GM21360 (cell line): Measurements from ENCODE around the gene TMCO1.
"Not testable (repeated sequence)": the region's sequence is repeated elsewhere in the genome, so short reads cannot be mapped to it uniquely, and the experiment has no call there.

Experiments used
- ATAC-seq: cut with Tn5 transposase; IDR thresholded peaks from one replicate; pipeline ENCODE4 v1.9.1; 2021; ENCODE audit warnings: mild to moderate bottlenecking, moderate library complexity; ENCODE audit not compliant: unreplicated experiment

The TMCO1 gene

DNA sequence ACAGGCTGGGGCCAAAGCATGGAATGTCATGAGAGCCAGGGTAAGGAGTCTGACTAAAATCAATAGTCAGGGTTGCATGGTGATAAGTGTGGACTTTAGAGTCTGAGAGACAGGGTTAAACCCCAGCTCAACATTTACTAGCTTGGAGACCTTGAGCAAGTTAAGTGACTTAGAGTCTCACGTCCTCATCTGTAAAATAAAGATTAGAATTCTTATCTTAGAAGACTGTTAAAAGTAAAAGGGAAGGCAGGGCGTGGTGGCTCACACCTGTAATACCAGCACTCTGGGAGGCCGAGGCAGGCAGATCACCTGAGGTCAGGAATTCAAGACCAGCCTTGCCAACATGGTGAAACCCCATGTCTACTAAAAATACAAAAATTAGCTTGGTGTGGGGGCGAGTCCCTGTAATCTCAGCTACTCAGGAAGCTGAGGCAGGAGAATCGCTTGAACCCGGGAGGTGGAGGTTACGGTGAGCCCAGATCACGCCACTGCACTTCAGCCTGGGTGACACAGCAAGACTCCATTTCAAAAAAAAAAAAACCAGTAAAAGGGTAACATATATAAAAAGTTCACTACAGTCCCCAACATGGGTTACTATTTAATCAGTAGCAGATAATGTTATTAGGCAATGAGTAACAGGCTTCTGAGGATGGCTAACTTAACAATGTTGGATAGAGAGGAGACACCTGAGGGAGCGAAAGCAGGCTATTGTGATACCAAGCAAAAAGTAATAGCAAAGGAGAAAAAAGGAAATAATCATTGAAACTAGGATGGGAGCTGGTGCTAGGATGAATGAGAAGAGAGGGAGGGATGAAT, 20.8 kb downstream of the TMCO1 start:
- ATAC-seq: no peak

- not testable (repeated sequence) for ATAC-seq
Measured at GRCh38 chr1:165744913-165745312, 23.8 kb downstream of the TMCO1 start.

DNA sequence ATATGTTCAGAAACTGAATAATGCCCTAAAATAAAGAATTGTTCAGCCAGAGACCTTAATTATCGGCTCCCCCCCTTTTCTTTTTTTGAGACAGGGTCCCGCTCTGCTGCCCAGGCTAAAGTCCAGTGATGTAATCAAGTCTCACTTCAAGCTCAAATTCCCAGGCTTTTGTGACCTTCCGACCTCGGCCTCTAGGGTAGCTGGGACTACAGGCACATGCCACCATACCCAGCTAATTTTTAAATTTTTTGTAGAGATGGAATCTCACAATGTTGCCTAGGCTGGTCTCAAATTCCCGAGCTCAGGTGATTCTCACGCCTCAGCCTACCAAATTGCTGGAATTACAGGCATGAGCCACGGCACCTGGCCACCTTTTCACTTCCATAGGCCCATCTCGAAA, 26.5 kb downstream of the TMCO1 start:
- no peak for ATAC-seq

- peak; percentile 96 for ATAC-seq
Measured at GRCh38 chr1:165738794-165739193, 29.9 kb downstream of the TMCO1 start.

DNA sequence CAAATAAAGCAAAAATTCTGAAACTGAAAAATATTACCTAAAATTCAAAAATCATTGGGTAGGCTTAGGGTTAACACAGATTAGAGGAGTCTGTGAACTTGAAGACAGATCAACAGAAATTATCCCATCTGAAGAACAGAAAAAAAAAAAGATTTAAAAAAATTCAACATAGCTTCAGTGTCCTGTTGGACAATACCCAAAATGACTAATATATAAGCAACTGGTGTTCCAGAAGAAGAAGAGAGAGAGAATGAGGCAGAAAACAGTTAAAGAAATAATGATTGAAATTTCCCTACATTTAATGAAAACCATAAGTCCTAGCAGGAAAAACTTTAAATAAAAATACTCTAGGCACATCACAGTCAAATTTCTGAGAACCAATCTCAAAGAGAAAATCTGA, 31.5 kb downstream of the TMCO1 start:
- no peak for ATAC-seq

- no peak for ATAC-seq
Measured at GRCh38 chr1:165734906-165735305, 33.8 kb downstream of the TMCO1 start.

DNA sequence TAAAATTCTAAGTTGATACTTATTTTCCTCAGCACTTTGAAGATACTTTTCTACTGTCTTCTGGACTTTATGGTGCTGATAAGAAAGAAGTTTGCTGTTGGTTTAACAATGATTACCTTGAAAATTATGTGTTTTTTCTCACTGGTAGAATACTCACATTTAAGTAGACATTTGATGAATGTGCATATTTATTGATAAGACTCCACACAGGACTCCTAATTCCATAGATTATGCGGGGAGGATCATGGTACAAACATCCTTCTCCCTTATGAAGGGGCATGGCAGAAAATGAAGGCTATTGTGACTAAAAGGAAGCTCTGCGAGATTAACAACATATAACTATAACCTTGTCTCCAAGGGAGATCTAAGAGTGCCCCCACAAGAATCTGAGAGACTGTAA, 41.8 kb downstream of the TMCO1 start:
- ATAC-seq: no peak

GRCh38 chr1:165726169-165726568, 42.5 kb downstream of the TMCO1 start:
- ATAC-seq: no peak

DNA sequence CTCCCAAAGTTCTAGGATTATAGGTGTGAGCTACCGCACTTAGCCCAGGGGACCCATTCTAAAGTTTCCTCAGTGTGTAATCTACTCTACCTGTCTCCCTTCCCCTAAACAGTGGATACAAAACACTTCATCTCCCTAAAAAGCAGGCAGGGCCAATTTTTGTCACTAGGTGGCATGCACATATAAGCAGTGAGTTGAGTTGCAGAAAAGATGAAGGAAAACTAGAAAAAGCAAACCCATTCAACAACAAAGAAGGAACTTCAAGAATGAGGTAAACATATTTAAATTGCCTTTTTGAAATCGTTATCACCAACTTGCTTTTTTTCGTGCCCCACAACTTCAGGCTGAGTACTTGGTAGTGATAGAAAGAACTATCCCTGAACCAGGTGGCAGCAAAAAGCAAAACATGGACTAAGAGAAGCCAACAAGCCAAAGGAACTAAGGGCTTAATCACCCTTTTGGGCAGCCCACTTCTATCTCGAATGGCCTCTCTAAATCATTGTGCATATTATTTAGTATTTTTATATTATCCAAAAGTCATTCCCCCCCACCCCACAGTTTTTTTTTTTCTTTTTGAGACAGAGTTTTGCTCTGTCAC, 50.7 kb downstream of the TMCO1 start:
- ATAC-seq: peak; percentile 66

- ATAC-seq: not testable (repeated sequence)
Measured at GRCh38 chr1:165716265-165717051, 52.2 kb downstream of the TMCO1 start.

GRCh38 chr1:165712764-165713163, 55.9 kb downstream of the TMCO1 start:
- ATAC-seq: no peak

DNA sequence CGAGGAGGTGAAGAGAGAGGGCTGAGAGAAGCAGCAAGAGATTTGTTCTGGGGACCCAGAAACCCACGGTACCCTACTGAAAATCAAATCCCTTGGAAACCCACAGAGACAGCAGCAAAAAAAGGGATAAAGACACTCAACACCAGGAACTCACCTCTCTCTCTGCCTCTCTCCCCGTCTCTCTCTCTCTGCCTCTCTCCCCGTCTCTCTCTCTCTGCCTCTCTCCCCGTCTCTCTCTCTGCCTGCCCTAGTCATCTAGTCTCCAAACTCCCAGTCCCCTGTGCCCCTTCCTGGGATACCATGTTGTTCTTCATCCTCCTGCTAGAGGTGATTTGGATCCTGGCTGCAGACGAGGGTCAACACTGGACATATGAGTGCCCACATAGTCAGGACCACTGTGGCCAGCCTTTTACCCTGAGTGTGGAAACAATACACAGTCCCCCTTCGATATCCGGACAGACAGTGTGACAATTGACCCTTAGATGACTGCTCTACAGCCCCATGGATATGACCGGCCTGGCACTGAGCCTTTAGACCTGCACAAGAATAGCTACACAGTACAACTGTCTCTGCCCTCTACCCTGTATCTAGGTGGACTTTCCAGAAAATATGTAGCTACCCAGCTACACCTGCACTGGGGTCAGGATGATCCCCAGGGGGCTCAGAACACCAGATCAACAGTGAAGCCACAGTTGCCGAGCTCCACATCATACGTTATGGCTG, 60.5 kb downstream of the TMCO1 start:
- ATAC-seq: no peak

GRCh38 chr1:165703648-165704047, 65.0 kb downstream of the TMCO1 start:
- ATAC-seq: no peak

DNA sequence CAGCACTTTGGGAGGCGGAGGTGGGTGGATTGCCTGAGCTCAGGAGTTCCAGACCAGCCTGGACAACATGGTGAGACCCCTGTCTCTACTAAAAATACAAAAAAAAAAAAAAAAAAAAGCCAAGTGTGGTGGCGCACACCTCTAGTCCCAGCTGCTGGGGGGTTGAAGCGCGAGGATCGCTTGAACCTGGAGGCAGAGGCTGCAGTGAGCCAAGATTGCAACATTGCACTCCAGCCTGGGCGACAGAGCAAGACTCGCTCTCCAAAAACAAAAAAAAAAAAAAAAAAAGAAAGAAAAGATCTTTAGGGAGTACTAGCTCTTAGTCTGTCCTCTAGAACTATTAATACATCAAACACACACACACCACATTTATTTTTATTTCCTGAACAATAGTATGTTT, 66.7 kb downstream of the TMCO1 start:
- ATAC-seq: not testable (repeated sequence)

GRCh38 chr1:165699577-165699976, 69.1 kb downstream of the TMCO1 start:
- no peak for ATAC-seq

DNA sequence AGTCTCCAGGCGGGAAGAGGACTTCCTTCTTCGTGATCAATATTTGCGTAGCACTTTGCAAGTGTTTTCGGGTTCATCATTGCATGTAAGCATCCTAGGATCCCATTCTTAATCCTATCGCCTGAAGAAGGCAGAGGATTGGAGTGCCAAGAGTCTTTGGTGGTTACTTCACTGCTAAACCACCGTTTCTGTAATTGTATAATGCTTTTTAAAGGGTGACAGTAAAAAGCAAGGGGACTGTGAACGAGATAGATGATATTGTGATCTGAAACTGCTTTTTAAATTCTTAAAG, 70.0 kb downstream of the TMCO1 start:
- ATAC-seq: peak; percentile 2

- peak; percentile 93 for ATAC-seq
Measured at GRCh38 chr1:165697881-165698760, 70.5 kb downstream of the TMCO1 start, which contains the start of gene ALDH9A1. Gene ALDH9A1, minus strand, starts transcription at chr1:165698562. Its CDS starts 4 bp downstream, at chr1:165698558.

DNA sequence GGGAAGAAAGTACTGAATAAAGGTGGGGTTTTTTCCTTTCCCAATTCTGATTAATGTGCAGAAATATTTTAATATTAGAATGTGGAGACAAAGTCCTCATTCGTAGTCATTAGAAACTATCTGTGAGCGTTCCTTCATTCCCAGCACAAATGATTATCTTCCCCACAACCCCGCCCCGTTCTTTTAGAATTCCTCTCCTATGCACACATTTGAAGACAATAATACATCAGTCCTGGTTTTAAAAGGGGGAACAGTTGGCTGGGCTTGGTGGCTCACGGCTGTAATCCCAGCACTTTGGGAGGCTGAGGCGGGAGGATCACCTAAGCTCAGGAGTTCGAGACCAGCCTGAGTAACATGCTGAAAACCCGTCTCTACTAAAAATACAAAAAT, 71.2 kb downstream of the TMCO1 start:
- ATAC-seq: no peak

GRCh38 chr1:165696625-165697100, 72.0 kb downstream of the TMCO1 start:
- ATAC-seq: no peak

DNA sequence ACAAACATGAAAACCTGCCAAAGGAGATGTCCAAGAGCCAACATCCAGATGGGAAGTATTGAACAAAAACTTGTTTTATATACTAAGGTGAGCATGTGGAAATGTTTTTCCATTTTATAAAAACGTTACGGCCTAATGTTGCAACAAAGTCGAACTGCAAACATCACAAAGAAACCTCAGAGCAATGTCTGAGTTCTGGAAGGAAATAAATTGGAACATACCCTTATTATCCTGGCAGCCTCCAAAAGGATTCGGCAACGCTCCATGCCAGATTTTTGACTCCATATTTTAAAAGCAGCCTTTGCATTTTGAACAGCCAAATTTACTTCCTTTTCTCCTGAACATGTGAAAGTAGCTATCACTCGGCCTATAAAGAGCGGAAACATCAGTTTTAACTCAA, 73.6 kb downstream of the TMCO1 start:
- ATAC-seq: no peak
